ENCODE data around the gene ADAMTSL1. TPM values are rescaled to one million over a fixed set of nuclear protein-coding genes. Genes with fewer than 3 reads are reported as not detected.

Gene ADAMTSL1
- total and polyA plus RNA-seq, 2 donors (not counting 3 experiments of a cell fraction or from before 2014, with no cell fraction given), result 15.0 to 18.4 TPM

DNA sequence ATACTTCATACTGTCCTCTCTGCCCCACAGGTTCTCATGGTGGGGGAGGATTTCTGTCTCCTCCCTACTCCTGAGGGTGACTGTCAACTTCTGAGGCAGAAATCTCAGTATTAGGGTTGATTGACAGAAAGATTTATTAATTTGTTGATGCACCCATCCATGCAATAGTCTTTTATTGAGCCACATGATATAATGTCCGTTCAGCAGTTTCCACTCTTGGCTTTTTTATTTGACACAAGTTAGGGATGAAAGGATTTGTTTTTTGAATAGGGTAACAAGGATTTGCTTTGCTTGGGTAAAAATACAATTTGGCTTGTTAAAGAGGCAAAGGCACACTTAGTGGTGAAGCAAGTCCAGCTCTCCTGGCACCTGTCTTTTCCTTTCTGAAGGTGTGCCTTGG is 125.0 kb downstream of the ADAMTSL1 start:
- Histone ChIP-seq H3K4me3 (replicated peaks in 1 of 3; ENCODE audit: insufficient read depth in 1 of 3, low read depth in 1 of 3, low read length in 3 of 3) (no peak overlapping the region), H3K9me3 (replicated peaks; ENCODE audit: control insufficient read depth, insufficient read depth, low read length) (no peaks in the 10 kb centered on the region), H3K79me2 (ENCODE audit: control insufficient read depth, insufficient read depth, low read length) (no peaks in the 10 kb centered on the region), H3K4me1 (ENCODE audit: control insufficient read depth, extremely low read depth, insufficient read depth, low read length) (no peaks in the 10 kb centered on the region), H3K27me3 (ENCODE audit: control insufficient read depth in 2 of 2, insufficient read depth in 2 of 2, low read length in 2 of 2) (no peaks in the 10 kb centered on the region), H3K4me2 (ENCODE audit: insufficient read depth, low read length) (no peak overlapping the region), H3K9ac (replicated peaks; ENCODE audit: extremely low read depth, insufficient read depth, low read length) (no peak overlapping the region), H4K20me1 (replicated peaks; ENCODE audit: control insufficient read depth, extremely low read depth, insufficient read depth, low read length) (no peaks in the 10 kb centered on the region), H3K27ac (ENCODE audit: insufficient read depth, low read depth, low read length) (no peak overlapping the region), H3K9me1 (replicated peaks; ENCODE audit: control insufficient read depth, extremely low read depth, insufficient read depth, low read length) (no peaks in the 10 kb centered on the region), H3K36me3 (ENCODE audit: control insufficient read depth in 2 of 2, extremely low read depth in 1 of 2, insufficient read depth in 2 of 2, low read length in 2 of 2) (no peaks in the 10 kb centered on the region), H2AFZ (ENCODE audit: low read depth, low read length) (no peak overlapping the region)
- dilution Hi-C loops (cut with MboI; ENCODE audit: extremely low pct_ligation_motif_present, low sequenced_read_pairs) (no loop called here), intact Hi-C loops (cut with micrococcal nuclease) (no loop called here)
- TF ChIP-seq GATA2 (IDR thresholded peaks at IDR 0.05; ENCODE audit: insufficient read depth, insufficient read length, low read depth, low read length) (no peak), MYC (IDR thresholded peaks at IDR 0.05; ENCODE audit: low read depth, low read length) (no peak), JUN (IDR thresholded peaks at IDR 0.05; ENCODE audit: borderline replicate concordance, insufficient read depth, insufficient read length, low read depth) (no peak), EZH2 (IDR thresholded peaks at IDR 0.05; ENCODE audit: borderline replicate concordance, low read depth, low read length, severe bottlenecking) (no peak), FOS (IDR thresholded peaks at IDR 0.05; ENCODE audit: borderline replicate concordance, insufficient read depth, low read length) (no peak)
- no peak for FAIRE-seq
- ChIA-PET CTCF (no interaction called here), POLR2A (no interaction called here)
- no peak for DNase-seq (ENCODE audit: low read depth, low spot score)
- no TSS peak for BruUV-seq (replicated peaks)

DNA sequence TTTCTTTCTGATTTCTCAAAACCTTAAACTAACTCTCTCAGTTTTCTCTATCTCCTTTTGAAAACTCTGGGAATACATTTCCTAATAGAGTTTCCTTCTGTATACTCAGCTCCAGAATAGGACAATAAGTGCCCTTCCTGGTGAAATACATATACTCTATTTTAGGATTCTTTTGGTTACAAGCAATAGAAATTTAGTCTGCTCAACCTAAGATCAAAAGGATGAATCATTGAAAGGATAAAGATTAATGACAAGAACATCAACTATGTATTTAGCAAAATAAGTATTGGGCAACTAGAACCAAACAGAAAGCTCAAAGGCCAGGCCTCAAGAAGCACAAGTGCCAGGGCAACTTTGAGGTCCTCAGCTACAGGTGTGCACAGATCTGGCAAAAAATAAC is 127.1 kb downstream of the ADAMTSL1 start:
- ChIA-PET CTCF (interaction anchor here (1.1 kb wide), 1 partner anchor 346 kb away, joined by 3 read pairs; no protein-coding TSS in a partner anchor), POLR2A (no interaction called here)
- FAIRE-seq (no peak), DNase-seq (ENCODE audit: low read depth, low spot score) (no peak)
- no peaks in the 10 kb centered on the region for H3K9me1 ChIP-seq (replicated peaks; ENCODE audit: control insufficient read depth, extremely low read depth, insufficient read depth, low read length)
- intact Hi-C loops (cut with micrococcal nuclease) (no loop called here), dilution Hi-C loops (cut with MboI; ENCODE audit: extremely low pct_ligation_motif_present, low sequenced_read_pairs) (no loop called here)
- no peak overlapping the region for H3K4me2 ChIP-seq (ENCODE audit: insufficient read depth, low read length)
- H3K27ac ChIP-seq (ENCODE audit: insufficient read depth, low read depth, low read length), result no peak overlapping the region
- no peaks in the 10 kb centered on the region for H3K36me3 ChIP-seq (ENCODE audit: control insufficient read depth in 2 of 2, extremely low read depth in 1 of 2, insufficient read depth in 2 of 2, low read length in 2 of 2)
- no peaks in the 10 kb centered on the region for H3K9me3 ChIP-seq (replicated peaks; ENCODE audit: control insufficient read depth, insufficient read depth, low read length)
- no peaks in the 10 kb centered on the region for H4K20me1 ChIP-seq (replicated peaks; ENCODE audit: control insufficient read depth, extremely low read depth, insufficient read depth, low read length)
- no peaks in the 10 kb centered on the region for H3K27me3 ChIP-seq (ENCODE audit: control insufficient read depth in 2 of 2, insufficient read depth in 2 of 2, low read length in 2 of 2)
- H3K4me1 ChIP-seq (ENCODE audit: control insufficient read depth, extremely low read depth, insufficient read depth, low read length), result no peaks in the 10 kb centered on the region
- TF ChIP-seq POLR2AphosphoS5 (IDR thresholded peaks at IDR 0.05; ENCODE audit: insufficient read depth, low read depth, low read length) (no peak), EZH2 (IDR thresholded peaks at IDR 0.05; ENCODE audit: borderline replicate concordance, low read depth, low read length, severe bottlenecking) (no peak), FOS (IDR thresholded peaks at IDR 0.05; ENCODE audit: borderline replicate concordance, insufficient read depth, low read length) (no peak), JUN (IDR thresholded peaks at IDR 0.05; ENCODE audit: borderline replicate concordance, insufficient read depth, insufficient read length, low read depth) (no peak), POLR2A (IDR thresholded peaks at IDR 0.05; ENCODE audit: low read depth, low read length) (no peak), MYC (IDR thresholded peaks at IDR 0.05; ENCODE audit: low read depth, low read length) (no peak)
- TF ChIP-seq, protein P1, sequence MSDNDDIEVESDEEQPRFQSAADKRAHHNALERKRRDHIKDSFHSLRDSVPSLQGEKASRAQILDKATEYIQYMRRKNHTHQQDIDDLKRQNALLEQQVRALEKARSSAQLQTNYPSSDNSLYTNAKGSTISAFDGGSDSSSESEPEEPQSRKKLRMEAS (IDR thresholded peaks at IDR 0.05; ENCODE audit: insufficient read depth, insufficient read length), result no peak
- TF ChIP-seq, protein P2, sequence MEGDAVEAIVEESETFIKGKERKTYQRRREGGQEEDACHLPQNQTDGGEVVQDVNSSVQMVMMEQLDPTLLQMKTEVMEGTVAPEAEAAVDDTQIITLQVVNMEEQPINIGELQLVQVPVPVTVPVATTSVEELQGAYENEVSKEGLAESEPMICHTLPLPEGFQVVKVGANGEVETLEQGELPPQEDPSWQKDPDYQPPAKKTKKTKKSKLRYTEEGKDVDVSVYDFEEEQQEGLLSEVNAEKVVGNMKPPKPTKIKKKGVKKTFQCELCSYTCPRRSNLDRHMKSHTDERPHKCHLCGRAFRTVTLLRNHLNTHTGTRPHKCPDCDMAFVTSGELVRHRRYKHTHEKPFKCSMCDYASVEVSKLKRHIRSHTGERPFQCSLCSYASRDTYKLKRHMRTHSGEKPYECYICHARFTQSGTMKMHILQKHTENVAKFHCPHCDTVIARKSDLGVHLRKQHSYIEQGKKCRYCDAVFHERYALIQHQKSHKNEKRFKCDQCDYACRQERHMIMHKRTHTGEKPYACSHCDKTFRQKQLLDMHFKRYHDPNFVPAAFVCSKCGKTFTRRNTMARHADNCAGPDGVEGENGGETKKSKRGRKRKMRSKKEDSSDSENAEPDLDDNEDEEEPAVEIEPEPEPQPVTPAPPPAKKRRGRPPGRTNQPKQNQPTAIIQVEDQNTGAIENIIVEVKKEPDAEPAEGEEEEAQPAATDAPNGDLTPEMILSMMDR (IDR thresholded peaks at IDR 0.05; ENCODE audit: extremely low read depth in 1 of 2, insufficient read depth in 1 of 2, low read depth in 1 of 2, low read length in 2 of 2), result no peak
- no peak overlapping the region for H3K4me3 ChIP-seq (replicated peaks in 1 of 3; ENCODE audit: insufficient read depth in 1 of 3, low read depth in 1 of 3, low read length in 3 of 3)
- no peak overlapping the region for H3K9ac ChIP-seq (replicated peaks; ENCODE audit: extremely low read depth, insufficient read depth, low read length)
- no TSS peak for BruUV-seq (replicated peaks)
- H2AFZ ChIP-seq (ENCODE audit: low read depth, low read length), result no peak overlapping the region
- no peaks in the 10 kb centered on the region for H3K79me2 ChIP-seq (ENCODE audit: control insufficient read depth, insufficient read depth, low read length)
